Measurements from ENCODE around the gene PFKM.

- TF ChIP-seq CTCF (IDR thresholded peaks at IDR 0.05; ENCODE audit: low read depth, low read length, poor library complexity, severe bottlenecking), result no peak
- no peak for TF ChIP-seq EZH2phosphoT487 (IDR thresholded peaks at IDR 0.05; ENCODE audit: borderline replicate concordance, low read length)
These were observed 49.8 kb downstream of the PFKM start for GRCh38 chr12:48169011-48169410.

Data from DOHH2 (cell line).